Motor neuron (in vitro differentiated cells): ENCODE measurements around the gene COPE. TPM values are rescaled to one million over a fixed set of nuclear protein-coding genes. Genes with fewer than 3 reads are reported as not detected.

Experiments used
- ATAC-seq, 8 experiments: fragments of 200-7000 bp; cut with Tn5 transposase; replicated peaks in 6 of 8; 2 replicates each; pipeline ENCODE4 v1.8.0; 2021; ENCODE audit warnings: mild to moderate bottlenecking in 8 of 8, moderate library complexity in 8 of 8
- H3K27ac ChIP-seq, 2 donors: fragments of 250-450 bp; sonication (Bioruptor Pico); 2 replicates each; pipeline ENCODE4 v1.9.0; 2021; ENCODE audit warnings: antibody characterized with exemption in 2 of 2, mild to moderate bottlenecking in 2 of 2, moderate library complexity in 1 of 2
- H3K4me1 ChIP-seq, 2 donors: fragments of 250-450 bp; sonication (Bioruptor Pico); replicated peaks in 1 of 2; 2 replicates each; pipeline ENCODE4 v1.6.1; 2021; ENCODE audit warnings: antibody characterized with exemption in 2 of 2, mild to moderate bottlenecking in 2 of 2, moderate library complexity in 1 of 2
- H3K4me3 ChIP-seq, 5 donors: fragments of 250-450 bp; sonication (Bioruptor Pico); 2 replicates each; pipeline ENCODE4 v1.9.0; 2021; ENCODE audit warnings: antibody characterized with exemption in 5 of 5, mild to moderate bottlenecking in 5 of 5, moderate library complexity in 4 of 5
- WGBS, 10 experiments: fragments of 450-650 bp; shearing (Covaris generic); methylation state at CpG; one replicate each; pipeline ENCODE4 v1.0.0; 2022; 5-methylcytosine and 5-hydroxymethylcytosine counted together
- in situ Hi-C, 9 experiments: fragments of 400-800 bp; cut with MboI; loops; one replicate each; pipeline ENCODE4 v1.15.0; 2021; ENCODE audit warnings: low sequenced_read_pairs in 9 of 9, low pct_unique_long_range_greater_than_20kb in 2 of 9; ENCODE audit not compliant: unreplicated experiment in 9 of 9
- total RNA-seq, 8 experiments: library from RNA; unstranded; fragments of 300-600 nt; gene quantifications; 2 replicates each; pipeline versions ENCODE4 v1.2.3 to v1.2.4, GENCODE V29; 2022

Gene COPE
- total RNA-seq, 8 experiments from 2014 or later: 151 to 208 (median 173) TPM

GRCh38 chr19:18861917-18862316, 57.3 kb downstream of the COPE start:
- Histone ChIP-seq H3K4me3 (no peak overlapping the region), H3K27ac (no peak overlapping the region), H3K4me1 (no peaks in the 10 kb centered on the region)
- no peak for ATAC-seq
- in situ Hi-C loops: loop anchor here in 4 of 9 experiments (25.0 kb wide), 2 partner anchors 275 to 400 kb away; partner anchors contain the start of gene REX1BD (in 2 of the 4)
- 93 to 100% (median 97%) methylated on average over 1 to 10 of the region's 12 CpGs; no CpG with 5 or more reads in 5 of the 10 experiments for WGBS, 10 experiments

GRCh38 chr19:18861235-18861634, 58.0 kb downstream of the COPE start:
- in situ Hi-C loops: loop anchor here in 4 of 9 experiments (25.0 kb wide), 2 partner anchors 274 to 399 kb away; partner anchors contain the start of gene REX1BD (in 2 of the 4)
- Histone ChIP-seq H3K4me3 (no peak overlapping the region), H3K4me1 (peaks cover 1 to 3% of the 10 kb centered on the region in 2 donors), H3K27ac (no peak overlapping the region)
- WGBS, 10 experiments: 89 to 100% (median 99%) methylated on average over 1 to 7 of the region's 9 CpGs; no CpG with 5 or more reads in 4 of the 10 experiments
- ATAC-seq: no peak

GRCh38 chr19:18860725-18861124, 58.5 kb downstream of the COPE start:
- WGBS, 10 experiments: 72 to 100% (median 100%) methylated on average over 1 to 5 of the region's 17 CpGs; no CpG with 5 or more reads in 4 of the 10 experiments
- ATAC-seq: no peak
- no peak overlapping the region for H3K27ac ChIP-seq
- in situ Hi-C loops: loop anchor here in 4 of 9 experiments (25.0 kb wide), 2 partner anchors 273 to 398 kb away; partner anchors contain the start of gene REX1BD (in 2 of the 4)
- no peak overlapping the region for H3K4me3 ChIP-seq
- H3K4me1 ChIP-seq: peaks cover 6 to 7% of the 10 kb centered on the region in 2 donors

- Histone ChIP-seq H3K4me1 (peaks cover 6 to 7% of the 10 kb centered on the region in 2 donors), H3K4me3 (no peak overlapping the region), H3K27ac (no peak overlapping the region)
- no peak for ATAC-seq
- WGBS, 10 experiments: 84 to 100% (median 96%) methylated on average over 1 to 8 of the region's 11 CpGs; no CpG with 5 or more reads in 3 of the 10 experiments
- in situ Hi-C loops: loop anchor here in 4 of 9 experiments (25.0 kb wide), 2 partner anchors 273 to 398 kb away; partner anchors contain the start of gene REX1BD (in 2 of the 4)
Observed at GRCh38 chr19:18860302-18860700, 58.9 kb downstream of the COPE start.

GRCh38 chr19:18859676-18860301, 59.4 kb downstream of the COPE start:
- Histone ChIP-seq H3K4me3 (no peak overlapping the region), H3K27ac (no peak overlapping the region), H3K4me1 (peaks cover 6 to 7% of the 10 kb centered on the region in 2 donors)
- in situ Hi-C loops: loop anchor here in 4 of 9 experiments (25.0 kb wide), 2 partner anchors 272 to 397 kb away; partner anchors contain the start of gene REX1BD (in 2 of the 4)
- no peak for ATAC-seq
- 50 to 100% (median 100%) methylated on average over 2 to 6 of the region's 12 CpGs; no CpG with 5 or more reads in 4 of the 10 experiments for WGBS, 10 experiments

- Histone ChIP-seq H3K4me1 (peaks cover 6 to 7% of the 10 kb centered on the region in 2 donors), H3K27ac (no peak overlapping the region), H3K4me3 (no peak overlapping the region)
- in situ Hi-C loops: loop anchor here in 4 of 9 experiments (25.0 kb wide), 2 partner anchors 272 to 397 kb away; partner anchors contain the start of gene REX1BD (in 2 of the 4)
- WGBS, 10 experiments: 60 to 100% (median 93%) methylated on average over 1 to 7 of the region's 21 CpGs; no CpG with 5 or more reads in 3 of the 10 experiments
- no peak for ATAC-seq
Observed at GRCh38 chr19:18858906-18859646, 60.1 kb downstream of the COPE start.

- WGBS, 10 experiments: 93 to 100% methylated on average over 1 to 3 of the region's 13 CpGs; no CpG with 5 or more reads in 8 of the 10 experiments
- peaks cover 6 to 7% of the 10 kb centered on the region in 2 donors for H3K4me1 ChIP-seq
- no peak for ATAC-seq
- no peak overlapping the region for H3K27ac ChIP-seq
- in situ Hi-C loops: loop anchor here in 4 of 9 experiments (25.0 kb wide), 2 partner anchors 270 to 395 kb away; partner anchors contain the start of gene REX1BD (in 2 of the 4)
- no peak overlapping the region for H3K4me3 ChIP-seq
Observed at GRCh38 chr19:18857223-18857622, 62.0 kb downstream of the COPE start.

- in situ Hi-C loops: loop anchor here in 4 of 9 experiments (25.0 kb wide), 2 partner anchors 269 to 394 kb away; partner anchors contain the start of gene REX1BD (in 2 of the 4)
- ATAC-seq: peak; percentile 40 to 89 (median 82)
Observed at GRCh38 chr19:18856385-18857126, 62.6 kb downstream of the COPE start.

GRCh38 chr19:18855647-18856384, 63.4 kb downstream of the COPE start:
- Histone ChIP-seq H3K4me1 (peaks cover 6 to 7% of the 10 kb centered on the region in 2 donors), H3K27ac (peak overlapping the region; percentile 50 to 74), H3K4me3 (no peak overlapping the region)
- WGBS, 10 experiments: 60 to 100% (median 97%) methylated on average over 1 to 20 of the region's 27 CpGs; no CpG with 5 or more reads in 4 of the 10 experiments
- ATAC-seq: peak in 5 of 8 experiments; percentile 12 to 37 (median 17)
- in situ Hi-C loops: loop anchor here in 4 of 9 experiments (25.0 kb wide), 2 partner anchors 269 to 394 kb away; partner anchors contain the start of gene REX1BD (in 2 of the 4)

More at GRCh38 chr19:18856385-18857126, 62.6 kb downstream of the COPE start:
- Histone ChIP-seq H3K27ac (peak overlapping the region; percentile 50 to 74), H3K4me3 (no peak overlapping the region), H3K4me1 (peaks cover 6 to 7% of the 10 kb centered on the region in 2 donors)
- 71 to 100% (median 82%) methylated on average over 1 to 13 of the region's 22 CpGs; no CpG with 5 or more reads in 4 of the 10 experiments for WGBS, 10 experiments

GRCh38 chr19:18854982-18855381, 64.2 kb downstream of the COPE start:
- no peak overlapping the region for H3K27ac ChIP-seq
- 93 to 100% (median 98%) methylated on average over 3 to 12 of the region's 33 CpGs; no CpG with 5 or more reads in 6 of the 10 experiments for WGBS, 10 experiments
- in situ Hi-C loops: loop anchor here in 4 of 9 experiments (25.0 kb wide), 2 partner anchors 268 to 393 kb away; partner anchors contain the start of gene REX1BD (in 2 of the 4)

GRCh38 chr19:18853755-18854427, 65.3 kb downstream of the COPE start:
- in situ Hi-C loops: loop anchor here in 4 of 9 experiments (25.0 kb wide), 2 partner anchors 267 to 392 kb away; partner anchors contain the start of gene REX1BD (in 2 of the 4)
- no peak overlapping the region for H3K27ac ChIP-seq
- no peak for ATAC-seq
- 77 to 100% (median 90%) methylated on average over 1 to 4 of the region's 17 CpGs; no CpG with 5 or more reads in 6 of the 10 experiments for WGBS, 10 experiments
- H3K4me1 ChIP-seq: peaks cover 6 to 11% of the 10 kb centered on the region in 2 donors
- H3K4me3 ChIP-seq: no peak overlapping the region

More at GRCh38 chr19:18854982-18855381, 64.2 kb downstream of the COPE start:
- H3K4me3 ChIP-seq: no peak overlapping the region
- peaks cover 6 to 7% of the 10 kb centered on the region in 2 donors for H3K4me1 ChIP-seq
- no peak for ATAC-seq
